Measurements from ENCODE around the gene CARD19. TPM values are rescaled to one million over a fixed set of nuclear protein-coding genes. Genes with fewer than 3 reads are reported as not detected.

The CARD19 gene
- total RNA-seq, 4 donors from 2014 or later = 34.7 to 74.4 (median 58.9) TPM

DNA sequence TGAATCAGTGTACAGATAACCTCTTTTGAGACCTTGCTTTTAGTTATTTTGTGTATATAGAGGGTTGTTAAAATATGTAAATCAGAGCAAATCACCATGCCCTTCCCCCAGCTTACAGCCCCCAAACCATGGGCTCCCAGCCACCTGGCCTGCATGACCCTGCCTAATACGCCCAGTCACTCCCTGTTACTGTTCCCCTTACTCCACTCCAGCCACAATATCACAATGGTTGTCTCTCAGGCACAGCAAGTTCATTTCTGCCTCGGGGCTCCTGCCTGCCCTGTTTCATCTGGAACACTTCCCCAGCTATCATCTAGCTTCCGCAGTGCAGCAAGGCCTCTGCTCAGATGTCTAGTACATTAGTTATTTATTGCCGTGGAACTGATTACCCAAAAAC is 5.0 kb upstream of the CARD19 start:
- Histone ChIP-seq H3K9me3 (no peaks in the 10 kb centered on the region), H3K4me1 (peaks cover 0 to 21% (median 18%) of the 10 kb centered on the region in 4 donors), H3K27me3 (no peaks in the 10 kb centered on the region), H3K4me3 (no peak overlapping the region), H3K36me3 (no peaks in the 10 kb centered on the region), H3K27ac (no peak overlapping the region)
- TF ChIP-seq POLR2A (IDR thresholded peaks at IDR 0.05) = no peak
- no peak for TF ChIP-seq CTCF (IDR thresholded peaks at IDR 0.05)
- DNase-seq = peak in 2 of 3 donors; percentile 22 to 41

GRCh38 chr9:93091453-93092081 is 4.5 kb upstream of the CARD19 start:
- Histone ChIP-seq H3K4me1 (peaks cover 0 to 23% (median 18%) of the 10 kb centered on the region in 4 donors), H3K36me3 (no peaks in the 10 kb centered on the region), H3K27ac (peak overlapping the region in 1 of 4 donors; percentile 4), H3K27me3 (no peaks in the 10 kb centered on the region), H3K9me3 (no peaks in the 10 kb centered on the region), H3K4me3 (no peak overlapping the region)
- TF ChIP-seq POLR2A (IDR thresholded peaks at IDR 0.05) (no peak), CTCF (IDR thresholded peaks at IDR 0.05) (no peak)
- DNase-seq = peak in 2 of 3 donors; percentile 35 to 58

DNA sequence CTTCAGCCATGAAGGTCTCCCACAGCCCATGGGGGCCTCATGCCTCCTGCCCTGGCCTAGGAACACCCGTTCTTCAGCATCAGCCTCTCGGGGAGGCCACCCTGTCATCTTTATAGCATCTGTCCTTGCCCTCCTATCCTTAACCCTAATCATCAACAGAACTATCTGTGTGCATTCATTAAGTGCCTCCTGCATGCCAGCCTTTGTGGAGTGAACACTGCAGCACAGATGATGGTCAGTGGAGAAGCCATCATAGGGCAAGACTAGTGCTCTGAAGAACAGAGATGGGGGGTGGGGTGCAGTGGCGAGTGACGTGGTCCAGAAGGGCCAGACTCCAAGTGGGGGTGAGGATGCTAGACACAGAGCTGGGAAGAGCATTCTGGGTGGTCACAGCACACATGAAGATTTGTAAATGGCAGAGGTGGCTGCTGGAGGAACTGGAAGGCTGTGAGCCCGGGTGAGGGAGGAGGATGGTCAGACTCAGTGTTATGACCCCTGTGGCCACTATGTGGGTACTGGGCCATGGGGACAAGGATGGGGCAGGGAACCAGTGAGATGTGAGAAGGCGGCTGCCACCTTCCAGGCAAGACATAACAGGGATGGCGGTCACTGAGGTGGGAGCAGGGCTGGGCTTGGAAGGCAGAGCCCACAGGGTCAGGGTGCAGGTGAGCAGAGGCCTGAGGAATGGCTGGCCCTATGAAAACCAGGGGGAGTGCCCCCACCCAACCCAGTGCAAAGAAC is 3.6 kb upstream of the CARD19 start:
- Histone ChIP-seq H3K4me3 (no peak overlapping the region), H3K36me3 (no peaks in the 10 kb centered on the region), H3K27me3 (no peaks in the 10 kb centered on the region), H3K27ac (peak overlapping the region; percentile 23 to 99 (median 64)), H3K4me1 (peaks cover 0 to 32% (median 23%) of the 10 kb centered on the region in 4 donors), H3K9me3 (no peaks in the 10 kb centered on the region)
- peak in 2 of 3 donors; percentile 43 to 45 for DNase-seq
- TF ChIP-seq POLR2A (IDR thresholded peaks at IDR 0.05) (no peak), CTCF (IDR thresholded peaks at IDR 0.05) (no peak)

DNA sequence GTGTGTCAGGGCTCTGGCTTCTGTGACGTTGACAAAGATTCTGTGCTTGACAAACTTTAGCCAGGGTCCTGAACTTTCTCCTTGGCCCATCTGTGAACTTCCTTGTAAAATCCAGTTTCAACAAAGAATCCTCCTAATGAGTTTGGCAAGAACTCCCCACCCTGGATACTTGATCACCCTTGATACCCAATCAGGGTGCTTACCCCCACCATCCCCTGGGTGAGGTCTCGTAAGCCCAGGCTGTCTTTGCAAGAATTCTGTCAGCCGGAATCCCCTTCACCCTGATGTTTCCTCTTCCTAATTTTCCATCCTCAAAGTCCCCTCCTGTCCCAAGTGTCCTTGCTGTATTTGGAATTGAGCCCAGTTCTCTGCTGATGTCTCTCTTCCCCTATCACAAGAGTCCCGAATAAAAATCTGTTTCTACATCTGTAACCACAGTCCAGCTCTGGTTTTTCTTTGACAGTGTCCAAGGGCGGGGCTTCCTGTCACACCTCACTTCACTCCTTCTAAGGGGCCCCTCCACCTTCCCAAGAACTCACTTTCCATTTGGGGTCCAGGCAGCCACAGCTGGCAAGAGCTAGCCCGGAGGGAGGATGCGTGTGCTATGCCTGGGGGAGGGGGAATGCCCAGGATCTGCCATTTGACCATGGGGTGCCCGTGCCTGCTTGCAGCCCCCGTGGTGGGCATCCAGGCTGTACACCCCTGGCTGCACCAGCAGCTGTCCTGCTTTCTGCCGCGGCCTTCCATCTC is 2.7 kb upstream of the CARD19 start:
- Histone ChIP-seq H3K27ac (peak overlapping the region; percentile 23 to 99 (median 64)), H3K9me3 (no peaks in the 10 kb centered on the region), H3K4me3 (peak overlapping the region in 1 of 4 donors; percentile 12), H3K36me3 (no peaks in the 10 kb centered on the region), H3K27me3 (no peaks in the 10 kb centered on the region), H3K4me1 (peaks cover 5 to 39% (median 31%) of the 10 kb centered on the region in 4 donors)
- no peak for TF ChIP-seq CTCF (IDR thresholded peaks at IDR 0.05)
- TF ChIP-seq POLR2A (IDR thresholded peaks at IDR 0.05) = no peak
- DNase-seq = peak; percentile 45 to 69 (median 58)

DNA sequence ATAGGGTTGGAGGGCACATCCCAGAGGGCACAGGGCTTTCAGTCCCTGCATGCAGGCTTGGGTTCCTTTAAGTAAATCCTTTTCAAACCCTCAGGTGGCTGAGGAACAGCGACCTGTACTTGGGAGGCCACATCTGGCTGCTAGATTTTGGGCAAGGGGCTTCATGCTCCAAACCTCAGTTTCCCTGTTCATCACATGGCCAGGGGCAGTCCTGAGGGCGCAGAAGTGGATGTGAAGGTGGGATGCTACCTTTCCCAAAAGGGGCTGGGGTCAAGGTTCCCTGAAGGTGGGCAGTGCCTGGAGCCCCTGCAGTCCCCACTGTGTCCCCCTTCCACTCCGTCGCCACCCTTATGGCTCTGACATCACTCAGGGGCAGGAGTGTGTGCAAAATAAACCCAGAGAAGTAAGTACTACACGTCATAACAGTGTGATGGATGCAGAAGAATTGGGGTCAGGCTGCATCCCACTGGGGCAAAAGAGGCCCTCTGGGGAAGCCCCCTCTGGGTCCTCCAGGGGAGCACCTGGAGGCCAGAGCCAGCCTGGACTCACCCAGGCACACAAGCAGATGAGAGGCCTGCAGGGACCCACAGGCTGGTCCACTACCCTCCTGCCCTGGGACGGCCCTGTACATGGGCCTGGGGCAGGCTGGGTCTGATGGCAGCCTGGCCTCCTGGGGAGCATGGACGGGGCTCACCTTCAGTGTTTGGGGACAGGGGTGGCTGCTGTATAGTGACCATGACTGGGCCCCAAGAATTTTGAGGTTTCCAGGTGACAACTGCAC is 1.9 kb upstream of the CARD19 start:
- Histone ChIP-seq H3K4me3 (peak overlapping the region in 1 of 4 donors; percentile 12), H3K36me3 (no peaks in the 10 kb centered on the region), H3K27ac (peak overlapping the region; percentile 89 to 99 (median 98)), H3K27me3 (no peaks in the 10 kb centered on the region), H3K4me1 (peaks cover 6 to 42% (median 37%) of the 10 kb centered on the region in 4 donors), H3K9me3 (no peaks in the 10 kb centered on the region)
- no peak for TF ChIP-seq POLR2A (IDR thresholded peaks at IDR 0.05)
- no peak for TF ChIP-seq CTCF (IDR thresholded peaks at IDR 0.05)
- peak in 2 of 3 donors; percentile 47 to 51 for DNase-seq

Measured in Peyer's patch (tissue), 4 donors.